Stimulated activated naive CD8-positive, alpha-beta T cell treated with anti-CD3 and anti-CD28 coated beads, Interleukin-15, amount 100 ng/mL, for 72 hours (primary cell): Measurements from ENCODE around the gene DLGAP4.
A peak's percentile ranks its signal among the peaks of the same experiment; 100 is the strongest.

Experiments used
- ATAC-seq: fragments of 150-1000 bp; cut with Tn5 transposase; 2 replicates; pipeline ENCODE4 v1.10.0; 2021; ENCODE audit warnings: mild to moderate bottlenecking, moderate library complexity
- DNase-seq, 2 donors: peaks; one replicate each; pipeline ENCODE4 v3.0.0; 2021 to 2022
- H3K27ac Mint-ChIP-seq, 2 donors: one replicate each; pipeline ENCODE4 v1.8.0; 2022; ENCODE audit warnings: mild to moderate bottlenecking in 2 of 2, mixed read lengths in 2 of 2, moderate library complexity in 2 of 2
- H3K27me3 Mint-ChIP-seq: one replicate; pipeline ENCODE4 v1.8.0; 2022; ENCODE audit warnings: mixed read lengths
- H3K4me1 Mint-ChIP-seq: one replicate; pipeline ENCODE4 v1.8.0; 2022; ENCODE audit warnings: mild to moderate bottlenecking, mixed read lengths
- H3K4me3 Mint-ChIP-seq, 2 donors: one replicate each; pipeline ENCODE4 v1.8.0; 2022; ENCODE audit warnings: mild to moderate bottlenecking in 2 of 2, mixed read lengths in 2 of 2, moderate library complexity in 1 of 2
- H3K9me3 Mint-ChIP-seq, 2 donors: one replicate each; pipeline ENCODE4 v1.8.0; 2022; ENCODE audit warnings: mixed read lengths in 2 of 2

The DLGAP4 gene

DNA sequence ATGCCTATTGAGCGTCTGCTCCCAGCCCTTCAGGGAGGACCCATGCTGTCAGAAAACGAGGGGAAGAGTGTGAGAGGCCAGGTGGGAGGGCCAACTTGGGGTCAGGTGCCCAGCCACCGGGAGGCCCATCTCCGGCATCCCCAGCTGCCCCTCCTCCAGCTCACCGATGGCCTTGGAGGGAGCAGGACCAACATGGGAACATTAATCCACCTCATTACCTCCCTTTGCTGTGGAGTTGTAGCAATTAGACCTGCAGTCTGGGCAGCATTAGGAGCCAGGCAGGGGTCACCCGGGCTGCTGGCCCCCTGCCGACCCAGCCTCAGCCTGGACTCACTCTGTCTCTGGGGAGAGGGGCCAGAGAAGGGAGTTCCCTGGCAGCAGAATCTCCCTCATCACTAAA is 25.1 kb downstream of the DLGAP4 start:
- Mint-ChIP-seq H3K27ac (peak overlapping the region in 1 of 2 donors; percentile 27), H3K4me1 (no peaks in the 10 kb centered on the region), H3K4me3 (no peak overlapping the region), H3K27me3 (peaks cover 54% of the 10 kb centered on the region), H3K9me3 (peaks cover 2 to 3% of the 10 kb centered on the region in 2 donors)
- ATAC-seq = no peak
- DNase-seq = no peak

DNA sequence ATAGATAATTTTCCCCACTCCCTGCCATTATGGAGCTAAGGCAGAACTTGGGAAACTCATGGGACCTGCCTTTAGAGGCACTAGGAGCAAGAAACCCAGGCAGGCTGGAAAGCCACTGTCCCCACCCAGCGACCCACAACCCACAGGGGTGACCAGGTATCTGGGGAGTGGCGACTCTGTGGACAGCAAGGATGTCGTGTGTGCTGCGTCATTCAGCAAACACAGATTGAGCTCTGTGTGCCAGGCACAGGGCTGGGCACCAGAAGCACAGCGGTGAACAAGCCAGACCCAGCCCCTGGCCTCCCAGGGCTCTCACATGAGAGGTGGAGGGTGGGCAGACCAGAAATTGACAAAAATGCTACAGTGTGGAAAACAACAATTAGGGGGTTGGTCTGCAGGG is 27.7 kb downstream of the DLGAP4 start:
- H3K4me3 Mint-ChIP-seq = no peak overlapping the region
- peaks cover 4% of the 10 kb centered on the region for H3K4me1 Mint-ChIP-seq
- no peaks in the 10 kb centered on the region for H3K9me3 Mint-ChIP-seq
- DNase-seq = no peak
- H3K27me3 Mint-ChIP-seq = peaks cover 70% of the 10 kb centered on the region
- H3K27ac Mint-ChIP-seq = no peak overlapping the region
- no peak for ATAC-seq

- Mint-ChIP-seq H3K4me3 (no peak overlapping the region), H3K4me1 (peaks cover 7% of the 10 kb centered on the region), H3K9me3 (no peaks in the 10 kb centered on the region), H3K27ac (no peak overlapping the region), H3K27me3 (peaks cover 73% of the 10 kb centered on the region)
- ATAC-seq (no peak), DNase-seq (no peak)
Measured at GRCh38 chr20:36334281-36335205, 28.4 kb downstream of the DLGAP4 start.

DNA sequence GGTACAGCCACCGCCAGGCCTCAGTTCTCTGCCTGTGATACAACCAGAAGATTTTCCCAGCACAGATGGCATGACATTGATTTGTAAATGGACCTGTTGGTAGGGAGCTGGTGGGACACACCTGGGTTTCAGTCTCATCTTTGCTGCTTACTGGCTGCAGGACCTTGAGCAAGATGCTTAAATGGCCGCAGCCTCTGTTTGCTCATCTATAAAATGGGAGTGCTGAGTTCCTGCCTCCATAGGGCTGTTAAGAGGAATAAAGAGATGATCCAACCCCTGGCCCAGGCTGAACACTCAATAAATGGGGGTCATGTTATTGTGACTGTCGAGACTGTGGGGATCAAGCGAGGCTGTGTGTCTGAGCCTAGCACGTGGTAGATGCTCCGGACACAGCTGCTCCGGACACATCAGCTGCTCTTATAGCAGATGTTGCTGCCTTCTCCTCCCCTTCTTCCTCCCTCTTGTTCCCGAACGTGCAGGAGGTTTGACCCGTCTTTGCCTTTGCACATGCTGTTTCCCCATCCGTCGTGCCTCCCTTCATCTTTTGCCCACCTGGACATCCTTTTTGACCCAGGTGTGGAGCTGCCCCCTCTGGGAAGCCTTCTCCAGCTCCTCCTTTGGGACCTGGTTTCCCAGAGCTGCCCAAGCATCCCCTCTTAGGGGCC is 29.2 kb downstream of the DLGAP4 start:
- Mint-ChIP-seq H3K4me3 (no peak overlapping the region), H3K9me3 (no peaks in the 10 kb centered on the region), H3K27me3 (peaks cover 81% of the 10 kb centered on the region), H3K27ac (no peak overlapping the region), H3K4me1 (peaks cover 15% of the 10 kb centered on the region)
- DNase-seq (no peak), ATAC-seq (no peak)

DNA sequence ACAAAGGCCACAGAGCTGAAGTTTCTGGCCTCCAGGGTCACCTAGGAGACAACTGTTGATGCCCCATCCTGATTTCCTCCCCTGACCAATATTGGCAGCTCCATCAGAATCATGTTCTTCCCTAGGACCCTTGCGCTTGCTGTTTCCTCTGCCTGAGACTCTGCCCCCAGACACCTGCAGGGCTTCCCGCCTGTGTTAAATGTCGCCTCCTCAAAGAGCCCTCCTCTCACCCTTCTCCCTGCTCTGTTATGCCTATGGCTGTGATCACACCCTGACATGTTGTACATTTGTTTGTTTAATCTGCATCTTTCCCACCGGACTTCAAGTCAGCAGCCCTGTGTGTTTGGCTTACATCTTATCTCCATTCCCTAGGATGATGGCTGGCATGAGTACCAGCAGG is 30.1 kb downstream of the DLGAP4 start:
- DNase-seq (no peak), ATAC-seq (no peak)
- Mint-ChIP-seq H3K4me3 (no peak overlapping the region), H3K4me1 (peaks cover 17% of the 10 kb centered on the region), H3K27ac (no peak overlapping the region), H3K9me3 (no peaks in the 10 kb centered on the region), H3K27me3 (peaks cover 83% of the 10 kb centered on the region)

- Mint-ChIP-seq H3K27ac (peak overlapping the region in 1 of 2 donors; percentile 55), H3K9me3 (no peaks in the 10 kb centered on the region), H3K27me3 (peaks cover 83% of the 10 kb centered on the region), H3K4me3 (no peak overlapping the region), H3K4me1 (peaks cover 17% of the 10 kb centered on the region)
- DNase-seq (no peak), ATAC-seq (no peak)
Measured at GRCh38 chr20:36336954-36337704, 31.0 kb downstream of the DLGAP4 start.

DNA sequence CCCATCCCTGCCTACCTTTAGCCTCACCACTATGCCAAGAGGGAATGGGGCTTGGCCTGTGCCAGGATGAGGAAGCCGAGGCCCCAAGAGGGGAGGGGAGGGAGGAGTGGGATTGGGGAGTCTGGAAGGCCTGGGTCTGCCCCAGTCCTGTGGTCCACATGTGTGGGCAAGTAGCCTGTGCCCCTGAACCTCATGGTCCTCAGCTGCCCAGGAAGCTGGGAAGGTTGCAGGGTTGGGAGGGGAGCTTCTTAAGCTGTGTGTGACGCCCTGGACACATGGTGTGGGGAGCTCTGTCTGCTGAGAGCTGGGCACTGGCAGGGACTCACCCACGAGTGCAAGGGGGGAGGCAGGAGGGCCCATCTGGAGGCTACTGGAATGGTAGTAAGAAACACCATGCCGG is 31.7 kb downstream of the DLGAP4 start:
- Mint-ChIP-seq H3K27me3 (peaks cover 79% of the 10 kb centered on the region), H3K27ac (peak overlapping the region in 1 of 2 donors; percentile 13), H3K4me1 (peaks cover 17% of the 10 kb centered on the region), H3K9me3 (no peaks in the 10 kb centered on the region), H3K4me3 (no peak overlapping the region)
- DNase-seq (no peak), ATAC-seq (no peak)

- Mint-ChIP-seq H3K4me3 (peak overlapping the region; percentile 2 to 21), H3K4me1 (peaks cover 17% of the 10 kb centered on the region), H3K27ac (no peak overlapping the region), H3K27me3 (peaks cover 59% of the 10 kb centered on the region), H3K9me3 (no peaks in the 10 kb centered on the region)
- DNase-seq (peak in 1 of 2 donors; percentile 72), ATAC-seq (peak; percentile 92)
Measured at GRCh38 chr20:36339646-36340592, 33.8 kb downstream of the DLGAP4 start.

DNA sequence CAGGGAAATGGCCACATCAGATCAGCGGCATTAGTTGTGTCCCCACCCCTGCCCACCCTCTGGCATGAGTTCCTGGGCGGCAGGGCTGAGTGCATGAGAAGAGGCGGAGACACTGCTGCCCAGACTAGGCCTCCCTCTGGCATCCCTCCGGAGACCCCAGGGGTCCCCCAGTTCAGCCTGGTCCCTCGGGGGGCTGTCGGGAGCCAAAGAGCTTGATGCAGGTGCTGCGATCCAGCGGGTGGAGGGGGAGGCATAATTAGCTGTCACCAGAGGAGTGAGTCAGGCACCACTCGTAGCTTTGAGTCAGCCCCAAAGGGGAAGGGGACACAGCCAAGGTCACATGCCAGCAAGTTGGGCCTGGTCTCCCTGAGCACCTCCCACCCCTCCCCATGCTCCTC is 34.5 kb downstream of the DLGAP4 start:
- peaks cover 52% of the 10 kb centered on the region for H3K27me3 Mint-ChIP-seq
- H3K4me3 Mint-ChIP-seq = no peak overlapping the region
- peak in 1 of 2 donors; percentile 15 for DNase-seq
- no peaks in the 10 kb centered on the region for H3K9me3 Mint-ChIP-seq
- peaks cover 17% of the 10 kb centered on the region for H3K4me1 Mint-ChIP-seq
- peak; percentile 24 for ATAC-seq
- no peak overlapping the region for H3K27ac Mint-ChIP-seq

DNA sequence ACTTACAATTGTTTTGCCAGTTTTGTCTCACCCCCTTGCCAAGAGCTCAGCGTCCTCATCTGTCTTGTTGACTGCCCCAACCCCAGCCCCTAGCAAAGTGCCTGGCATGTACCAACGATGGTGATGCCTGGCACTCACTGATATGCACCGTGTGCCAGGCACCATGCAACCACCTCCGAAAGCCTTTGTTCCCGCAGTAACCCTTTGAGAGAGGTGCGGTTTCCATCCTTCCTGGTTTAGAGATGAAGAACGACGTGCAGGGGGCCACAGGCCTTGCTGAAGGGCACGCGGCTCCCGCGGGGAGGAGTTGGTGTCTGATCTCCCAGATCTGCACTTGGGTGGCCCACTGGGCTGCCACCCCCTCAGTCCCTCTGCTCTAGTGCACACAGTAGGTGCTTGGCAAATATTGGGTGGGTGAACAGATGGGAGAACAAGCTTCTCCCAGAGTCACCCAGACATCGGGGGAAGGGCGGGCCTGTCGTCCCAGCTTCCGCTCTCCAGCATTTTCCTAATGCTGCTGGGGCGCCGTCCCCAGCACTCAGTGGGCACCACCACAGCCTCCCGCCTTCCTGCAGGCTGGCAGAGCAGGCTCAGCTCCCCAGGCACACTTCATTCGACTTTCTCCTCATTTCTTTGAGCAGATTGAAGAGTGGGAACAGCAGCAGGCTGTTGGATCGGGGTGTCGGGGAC is 35.3 kb downstream of the DLGAP4 start:
- H3K27me3 Mint-ChIP-seq = peaks cover 43% of the 10 kb centered on the region
- no peaks in the 10 kb centered on the region for H3K9me3 Mint-ChIP-seq
- ATAC-seq (no peak), DNase-seq (no peak)
- H3K27ac Mint-ChIP-seq = no peak overlapping the region
- H3K4me3 Mint-ChIP-seq = no peak overlapping the region
- H3K4me1 Mint-ChIP-seq = peaks cover 17% of the 10 kb centered on the region

DNA sequence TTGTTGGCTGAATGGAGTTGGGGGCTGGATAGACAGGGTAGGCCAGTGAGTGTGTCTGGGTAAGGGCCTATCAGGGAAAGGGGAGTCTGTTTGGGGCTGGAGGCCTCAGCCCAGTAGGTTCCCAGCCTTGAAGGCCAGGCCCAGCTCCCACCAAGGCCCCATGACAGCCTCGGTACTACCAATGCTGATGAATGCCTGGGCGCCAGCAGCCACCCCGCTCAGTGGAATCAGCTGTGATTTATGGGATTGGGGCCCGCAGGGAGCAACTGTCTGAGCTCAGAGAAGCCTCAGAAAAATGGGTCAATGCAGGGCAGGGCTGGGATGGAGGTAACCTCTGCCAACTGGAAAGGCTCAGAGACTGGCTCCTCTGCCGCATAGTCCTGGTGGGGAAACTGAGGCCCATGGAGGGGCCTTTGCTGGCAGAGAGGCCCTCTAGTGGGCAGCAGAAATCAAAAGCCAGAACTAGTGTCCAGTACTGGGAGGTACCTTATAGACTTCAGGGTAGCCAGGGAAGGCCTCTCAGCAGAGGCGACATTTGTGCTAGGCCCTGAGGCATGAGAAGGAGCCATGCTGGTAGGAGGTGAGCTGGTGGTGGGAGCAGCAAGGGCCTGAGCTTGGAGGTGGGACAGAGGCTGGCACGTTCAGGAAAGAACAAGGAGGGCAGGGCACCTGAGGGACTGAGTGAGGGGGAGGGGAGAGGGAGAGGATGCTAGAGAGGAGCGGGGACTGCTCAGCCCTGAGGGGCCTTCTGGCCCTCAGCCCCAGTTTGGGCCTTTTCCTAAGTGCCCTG is 36.4 kb downstream of the DLGAP4 start:
- no peak for ATAC-seq
- Mint-ChIP-seq H3K27ac (no peak overlapping the region), H3K9me3 (no peaks in the 10 kb centered on the region), H3K4me3 (no peak overlapping the region), H3K27me3 (peaks cover 32% of the 10 kb centered on the region), H3K4me1 (peaks cover 17% of the 10 kb centered on the region)
- DNase-seq = no peak

- H3K4me3 Mint-ChIP-seq = no peak overlapping the region
- DNase-seq = no peak
- no peaks in the 10 kb centered on the region for H3K9me3 Mint-ChIP-seq
- H3K27me3 Mint-ChIP-seq = peaks cover 30% of the 10 kb centered on the region
- ATAC-seq = no peak
- peaks cover 15% of the 10 kb centered on the region for H3K4me1 Mint-ChIP-seq
- H3K27ac Mint-ChIP-seq = no peak overlapping the region
Measured at GRCh38 chr20:36343641-36344040, 37.5 kb downstream of the DLGAP4 start.

- no peak for DNase-seq
- H3K27ac Mint-ChIP-seq = peak overlapping the region in 1 of 2 donors; percentile 51
- peaks cover 26% of the 10 kb centered on the region for H3K27me3 Mint-ChIP-seq
- ATAC-seq = no peak
- H3K4me3 Mint-ChIP-seq = no peak overlapping the region
- H3K9me3 Mint-ChIP-seq = no peaks in the 10 kb centered on the region
- peaks cover 9% of the 10 kb centered on the region for H3K4me1 Mint-ChIP-seq
Measured at GRCh38 chr20:36344517-36345132, 38.5 kb downstream of the DLGAP4 start.
